ENCODE data around the gene DNLZ.

Gene DNLZ

GRCh38 chr9:136333486-136333885, 30.1 kb downstream of the DNLZ start:
- DNase-seq (ENCODE audit: low read depth in 3 of 3, low spot score in 1 of 3) = no peak

GRCh38 chr9:136333045-136333444, 30.5 kb downstream of the DNLZ start:
- DNase-seq (ENCODE audit: low read depth in 3 of 3, low spot score in 1 of 3) = no peak

GRCh38 chr9:136332482-136332983, 31.0 kb downstream of the DNLZ start:
- DNase-seq (ENCODE audit: low read depth in 3 of 3, low spot score in 1 of 3) = no peak

GRCh38 chr9:136331556-136332481, 31.7 kb downstream of the DNLZ start:
- no peak for DNase-seq (ENCODE audit: low read depth in 3 of 3, low spot score in 1 of 3)

- DNase-seq (ENCODE audit: low read depth in 3 of 3, low spot score in 1 of 3) = no peak
These were observed 32.5 kb downstream of the DNLZ start for GRCh38 chr9:136331030-136331429.

GRCh38 chr9:136330406-136330990, 33.0 kb downstream of the DNLZ start:
- DNase-seq (ENCODE audit: low read depth in 3 of 3, low spot score in 1 of 3) = no peak

- DNase-seq (ENCODE audit: low read depth in 3 of 3, low spot score in 1 of 3) = no peak
These were observed 33.7 kb downstream of the DNLZ start for GRCh38 chr9:136329636-136330405.

GRCh38 chr9:136329211-136329627, 34.3 kb downstream of the DNLZ start:
- DNase-seq (ENCODE audit: low read depth in 3 of 3, low spot score in 1 of 3) = no peak

GRCh38 chr9:136328622-136329041, 34.9 kb downstream of the DNLZ start:
- no peak for DNase-seq (ENCODE audit: low read depth in 3 of 3, low spot score in 1 of 3)

- no peak for DNase-seq (ENCODE audit: low read depth in 3 of 3, low spot score in 1 of 3)
These were observed 35.4 kb downstream of the DNLZ start for GRCh38 chr9:136328011-136328621.

GRCh38 chr9:136327304-136327974, 36.1 kb downstream of the DNLZ start, which contains the start of gene GPSM1:
GPSM1 (plus strand) TSS chr9:136327539; CDS start chr9:136327696, 157 bp downstream.
- DNase-seq (ENCODE audit: low read depth in 3 of 3, low spot score in 1 of 3) = peak in 1 of 3 donors; percentile 39

- no peak for DNase-seq (ENCODE audit: low read depth in 3 of 3, low spot score in 1 of 3)
These were observed 36.7 kb downstream of the DNLZ start for GRCh38 chr9:136326761-136327303.

- DNase-seq (ENCODE audit: low read depth in 3 of 3, low spot score in 1 of 3) = no peak
These were observed 37.3 kb downstream of the DNLZ start for GRCh38 chr9:136326061-136326760.

- DNase-seq (ENCODE audit: low read depth in 3 of 3, low spot score in 1 of 3) = no peak
These were observed 38.2 kb downstream of the DNLZ start for GRCh38 chr9:136325358-136325757.

GRCh38 chr9:136324501-136325300, 38.8 kb downstream of the DNLZ start:
- no peak for DNase-seq (ENCODE audit: low read depth in 3 of 3, low spot score in 1 of 3)

GRCh38 chr9:136323371-136323789, 40.2 kb downstream of the DNLZ start:
- no peak for DNase-seq (ENCODE audit: low read depth in 3 of 3, low spot score in 1 of 3)

GRCh38 chr9:136322756-136323330, 40.7 kb downstream of the DNLZ start:
- DNase-seq (ENCODE audit: low read depth in 3 of 3, low spot score in 1 of 3) = no peak

GRCh38 chr9:136321561-136321960, 42.0 kb downstream of the DNLZ start:
- no peak for DNase-seq (ENCODE audit: low read depth in 3 of 3, low spot score in 1 of 3)

All from stimulated activated CD4-positive, alpha-beta T cell treated with anti-CD3 and anti-CD28 coated beads, TNF-alpha, amount 100 ng/mL, for 1 hour (primary cell).